ENCODE results near the gene SLC8A3. TPM values are rescaled to one million over a fixed set of nuclear protein-coding genes. Genes with fewer than 3 reads are reported as not detected.

SLC8A3 gene
- total RNA-seq, 1 donor = under 0.01 TPM

GRCh38 chr14:70057519-70058136, 131.1 kb downstream of the SLC8A3 start:
- Histone ChIP-seq H3K4me2 (ENCODE audit: insufficient read depth, low read length) (no peak overlapping the region), H4K20me1 (ENCODE audit: insufficient read depth, low read length) (no peaks in the 10 kb centered on the region), H3K27me3 (ENCODE audit: insufficient read depth, low read length) (no peaks in the 10 kb centered on the region), H3K4me1 (ENCODE audit: insufficient read depth, low read length) (no peaks in the 10 kb centered on the region), H3K36me3 (ENCODE audit: insufficient read depth, low read length) (no peaks in the 10 kb centered on the region), H3K4me3 (ENCODE audit: insufficient read depth, low read length) (no peak overlapping the region), H3K79me2 (ENCODE audit: insufficient read depth, low read length) (no peaks in the 10 kb centered on the region), H3K27ac (ENCODE audit: low read depth, low read length) (no peak overlapping the region), H2AFZ (ENCODE audit: low read length) (no peak overlapping the region), H3K9me3 (ENCODE audit: low read depth, low read length) (no peaks in the 10 kb centered on the region)
- TF ChIP-seq CTCF (IDR thresholded peaks at IDR 0.05; ENCODE audit: extremely low read depth, low read depth, low read length) = no peak
- no peak for DNase-seq (ENCODE audit: insufficient read length, low spot score, missing footprints)

GRCh38 chr14:70052990-70053389, 135.8 kb downstream of the SLC8A3 start:
- no peak for TF ChIP-seq CTCF (IDR thresholded peaks at IDR 0.05; ENCODE audit: extremely low read depth, low read depth, low read length)
- H3K79me2 ChIP-seq (ENCODE audit: insufficient read depth, low read length) = no peaks in the 10 kb centered on the region
- no peak overlapping the region for H3K27ac ChIP-seq (ENCODE audit: low read depth, low read length)
- H3K9me3 ChIP-seq (ENCODE audit: low read depth, low read length) = no peaks in the 10 kb centered on the region
- H4K20me1 ChIP-seq (ENCODE audit: insufficient read depth, low read length) = no peaks in the 10 kb centered on the region
- H3K4me1 ChIP-seq (ENCODE audit: insufficient read depth, low read length) = no peaks in the 10 kb centered on the region
- H2AFZ ChIP-seq (ENCODE audit: low read length) = no peak overlapping the region
- no peak overlapping the region for H3K4me3 ChIP-seq (ENCODE audit: insufficient read depth, low read length)
- DNase-seq (ENCODE audit: insufficient read length, low spot score, missing footprints) = no peak
- no peaks in the 10 kb centered on the region for H3K36me3 ChIP-seq (ENCODE audit: insufficient read depth, low read length)
- peaks cover 2% of the 10 kb centered on the region for H3K27me3 ChIP-seq (ENCODE audit: insufficient read depth, low read length)
- no peak overlapping the region for H3K4me2 ChIP-seq (ENCODE audit: insufficient read depth, low read length)

- H3K4me3 ChIP-seq (ENCODE audit: insufficient read depth, low read length) = no peak overlapping the region
- no peaks in the 10 kb centered on the region for H3K79me2 ChIP-seq (ENCODE audit: insufficient read depth, low read length)
- no peak overlapping the region for H3K4me2 ChIP-seq (ENCODE audit: insufficient read depth, low read length)
- H3K9me3 ChIP-seq (ENCODE audit: low read depth, low read length) = no peaks in the 10 kb centered on the region
- H4K20me1 ChIP-seq (ENCODE audit: insufficient read depth, low read length) = no peaks in the 10 kb centered on the region
- peaks cover 4% of the 10 kb centered on the region for H3K27me3 ChIP-seq (ENCODE audit: insufficient read depth, low read length)
- H3K4me1 ChIP-seq (ENCODE audit: insufficient read depth, low read length) = no peaks in the 10 kb centered on the region
- no peak for TF ChIP-seq CTCF (IDR thresholded peaks at IDR 0.05; ENCODE audit: extremely low read depth, low read depth, low read length)
- DNase-seq (ENCODE audit: insufficient read length, low spot score, missing footprints) = no peak
- H3K27ac ChIP-seq (ENCODE audit: low read depth, low read length) = no peak overlapping the region
- no peaks in the 10 kb centered on the region for H3K36me3 ChIP-seq (ENCODE audit: insufficient read depth, low read length)
- H2AFZ ChIP-seq (ENCODE audit: low read length) = no peak overlapping the region
Observed at GRCh38 chr14:70050136-70050535, 138.6 kb downstream of the SLC8A3 start.

DNA sequence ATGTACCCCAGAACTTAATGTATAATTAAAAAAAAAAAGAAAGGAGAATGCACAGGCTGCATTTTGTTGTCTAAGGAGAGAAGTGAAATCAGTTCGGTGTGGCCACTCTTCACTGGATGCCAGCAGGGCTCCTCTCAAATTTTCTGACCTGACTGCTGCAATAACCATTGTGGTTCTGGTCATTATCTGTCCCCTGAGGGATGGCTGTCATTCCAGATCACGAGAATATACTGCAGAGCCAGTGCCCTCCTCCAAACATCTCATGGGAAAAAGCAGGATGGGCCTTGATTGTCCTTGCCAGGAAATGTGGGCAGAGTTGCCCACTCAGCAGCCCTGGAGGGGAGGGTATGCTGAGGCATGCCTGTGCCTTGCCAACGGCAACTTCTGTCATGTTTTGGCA, 139.1 kb downstream of the SLC8A3 start:
- peaks cover 4% of the 10 kb centered on the region for H3K27me3 ChIP-seq (ENCODE audit: insufficient read depth, low read length)
- no peak overlapping the region for H3K27ac ChIP-seq (ENCODE audit: low read depth, low read length)
- DNase-seq (ENCODE audit: insufficient read length, low spot score, missing footprints) = no peak
- no peaks in the 10 kb centered on the region for H3K9me3 ChIP-seq (ENCODE audit: low read depth, low read length)
- no peak overlapping the region for H3K4me3 ChIP-seq (ENCODE audit: insufficient read depth, low read length)
- H3K4me1 ChIP-seq (ENCODE audit: insufficient read depth, low read length) = no peaks in the 10 kb centered on the region
- no peak for TF ChIP-seq CTCF (IDR thresholded peaks at IDR 0.05; ENCODE audit: extremely low read depth, low read depth, low read length)
- H3K79me2 ChIP-seq (ENCODE audit: insufficient read depth, low read length) = no peaks in the 10 kb centered on the region
- no peaks in the 10 kb centered on the region for H3K36me3 ChIP-seq (ENCODE audit: insufficient read depth, low read length)
- no peak overlapping the region for H3K4me2 ChIP-seq (ENCODE audit: insufficient read depth, low read length)
- H2AFZ ChIP-seq (ENCODE audit: low read length) = no peak overlapping the region
- H4K20me1 ChIP-seq (ENCODE audit: insufficient read depth, low read length) = no peaks in the 10 kb centered on the region

Measured in osteoblast (primary cell).